ENCODE results near the gene KCNH3. TPM values are rescaled to one million over a fixed set of nuclear protein-coding genes. Genes with fewer than 3 reads are reported as not detected.

Gene KCNH3
- total RNA-seq, 1 donor from 2014 or later = not detected

DNA sequence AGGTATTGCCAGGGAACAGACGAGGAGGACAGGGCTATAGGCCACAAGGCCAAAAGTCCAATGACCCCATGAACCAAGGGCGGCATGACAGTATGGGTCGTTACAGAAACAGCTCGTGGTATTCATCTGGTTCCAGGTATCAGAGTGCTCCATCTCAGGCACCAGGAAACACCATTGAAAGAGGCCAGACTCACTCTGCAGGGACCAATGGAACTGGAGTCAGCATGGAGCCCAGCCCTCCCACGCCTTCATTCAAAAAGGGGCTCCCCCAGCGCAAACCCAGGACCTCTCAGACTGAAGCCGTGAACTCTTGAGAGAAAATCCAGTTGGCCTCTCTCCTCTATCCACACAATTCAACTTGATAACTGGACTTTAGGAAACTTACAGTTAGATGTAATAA lies 12.9 kb upstream of the KCNH3 start:
- H3K79me2 ChIP-seq (ENCODE audit: low read depth) = no peaks in the 10 kb centered on the region
- Mint-ChIP-seq H3K4me3 (no peak overlapping the region), H3K27me3 (ENCODE audit: insufficient read depth, low read depth) (no peaks in the 10 kb centered on the region), H3K9me3 (no peaks in the 10 kb centered on the region), H3K4me1 (no peaks in the 10 kb centered on the region), H3K27ac (no peak overlapping the region), H3K36me3 (peaks cover 30% of the 10 kb centered on the region)
- no peaks in the 10 kb centered on the region for H3K27me3 ChIP-seq
- DNase-seq (ENCODE audit: low spot score) = no peak
- no peak overlapping the region for H3K9ac ChIP-seq
- no peak overlapping the region for H3K4me2 ChIP-seq
- peaks cover 8% of the 10 kb centered on the region for H3F3A ChIP-seq (ENCODE audit: low read depth)
- TF ChIP-seq EZH2 (IDR thresholded peaks at IDR 0.05) (no peak), CTCF (IDR thresholded peaks at IDR 0.05) (no peak), EZH2phosphoT487 (IDR thresholded peaks at IDR 0.05) (no peak)
- no peaks in the 10 kb centered on the region for H4K20me1 ChIP-seq (ENCODE audit: low read depth)
- no peak overlapping the region for H3K4me3 ChIP-seq
- no peak overlapping the region for H3K27ac ChIP-seq
- peaks cover 3% of the 10 kb centered on the region for H3K36me3 ChIP-seq
- no peaks in the 10 kb centered on the region for H3K9me3 ChIP-seq (ENCODE audit: low read depth)
- H3K4me1 ChIP-seq = no peaks in the 10 kb centered on the region
- no peak overlapping the region for H2AFZ ChIP-seq (replicated peaks)

- no peaks in the 10 kb centered on the region for H3K79me2 ChIP-seq (ENCODE audit: low read depth)
- H3K27me3 Mint-ChIP-seq (ENCODE audit: insufficient read depth, low read depth) = no peaks in the 10 kb centered on the region
- no peaks in the 10 kb centered on the region for H3K9me3 Mint-ChIP-seq
- H3K27me3 ChIP-seq = no peaks in the 10 kb centered on the region
- TF ChIP-seq EZH2phosphoT487 (IDR thresholded peaks at IDR 0.05) = no peak
- TF ChIP-seq CTCF (IDR thresholded peaks at IDR 0.05) = no peak
- TF ChIP-seq EZH2 (IDR thresholded peaks at IDR 0.05) = no peak
- H3K27ac ChIP-seq = no peak overlapping the region
- no peaks in the 10 kb centered on the region for H3K4me1 ChIP-seq
- no peak overlapping the region for H3K27ac Mint-ChIP-seq
- no peak overlapping the region for H3K9ac ChIP-seq
- H2AFZ ChIP-seq (replicated peaks) = no peak overlapping the region
- no peak overlapping the region for H3K4me3 Mint-ChIP-seq
- no peak for DNase-seq (ENCODE audit: low spot score)
- no peaks in the 10 kb centered on the region for H3K9me3 ChIP-seq (ENCODE audit: low read depth)
- no peaks in the 10 kb centered on the region for H4K20me1 ChIP-seq (ENCODE audit: low read depth)
- H3K4me1 Mint-ChIP-seq = no peaks in the 10 kb centered on the region
- peaks cover 3% of the 10 kb centered on the region for H3K36me3 ChIP-seq
- peaks cover 28% of the 10 kb centered on the region for H3K36me3 Mint-ChIP-seq
- H3F3A ChIP-seq (ENCODE audit: low read depth) = peaks cover 8% of the 10 kb centered on the region
- no peak overlapping the region for H3K4me3 ChIP-seq
- H3K4me2 ChIP-seq = no peak overlapping the region
Measured at GRCh38 chr12:49527361-49528130, 11.3 kb upstream of the KCNH3 start.

DNA sequence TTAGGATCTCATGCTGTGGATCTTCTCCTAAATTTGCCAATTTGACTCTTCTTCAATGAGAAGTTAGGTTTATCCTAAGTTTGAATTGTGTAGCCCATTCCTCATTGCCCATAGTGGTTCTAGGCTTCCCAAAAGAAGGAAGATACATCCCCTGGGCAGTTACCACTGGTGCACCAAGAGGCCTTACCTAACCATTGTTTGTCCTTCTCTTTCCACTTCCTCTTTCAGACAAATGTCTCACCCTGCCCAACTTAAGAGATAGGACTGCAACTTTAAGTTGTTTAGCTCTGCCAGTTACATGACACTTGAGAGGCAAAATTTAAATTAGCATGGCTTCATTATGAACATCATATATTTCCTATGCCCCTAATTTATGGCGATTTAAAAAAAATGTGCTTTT lies 9.4 kb upstream of the KCNH3 start:
- H3K4me3 Mint-ChIP-seq = no peak overlapping the region
- Histone ChIP-seq H3K4me3 (no peak overlapping the region), H3K9me3 (ENCODE audit: low read depth) (no peaks in the 10 kb centered on the region), H3K9ac (no peak overlapping the region), H2AFZ (replicated peaks) (no peak overlapping the region), H3K27ac (no peak overlapping the region), H3K4me1 (no peaks in the 10 kb centered on the region), H4K20me1 (ENCODE audit: low read depth) (no peaks in the 10 kb centered on the region), H3K4me2 (no peak overlapping the region), H3F3A (ENCODE audit: low read depth) (peaks cover 9% of the 10 kb centered on the region), H3K79me2 (ENCODE audit: low read depth) (no peaks in the 10 kb centered on the region), H3K36me3 (no peaks in the 10 kb centered on the region), H3K27me3 (peaks cover 2% of the 10 kb centered on the region)
- peaks cover 7% of the 10 kb centered on the region for H3K27me3 Mint-ChIP-seq (ENCODE audit: insufficient read depth, low read depth)
- H3K36me3 Mint-ChIP-seq = peaks cover 26% of the 10 kb centered on the region
- H3K27ac Mint-ChIP-seq = no peak overlapping the region
- H3K9me3 Mint-ChIP-seq = no peaks in the 10 kb centered on the region
- DNase-seq (ENCODE audit: low spot score) = no peak
- no peak for TF ChIP-seq EZH2 (IDR thresholded peaks at IDR 0.05)
- no peak for TF ChIP-seq EZH2phosphoT487 (IDR thresholded peaks at IDR 0.05)
- no peak for TF ChIP-seq CTCF (IDR thresholded peaks at IDR 0.05)
- H3K4me1 Mint-ChIP-seq = no peaks in the 10 kb centered on the region

Data from neural progenitor cell (in vitro differentiated cells).